ENCODE data around the gene DISP2.

DISP2 gene

GRCh38 chr15:40357723-40358470 lies at the start of gene DISP2:
DISP2 (plus strand) TSS chr15:40358219; CDS start chr15:40358322, 103 bp downstream.
- peak; percentile 70 for DNase-seq

- no peak for DNase-seq
Observed at GRCh38 chr15:40309344-40309862, 48.6 kb upstream of the DISP2 start.

- DNase-seq, result peak; percentile 60
Observed at GRCh38 chr15:40310001-40310959, 47.7 kb upstream of the DISP2 start.

- no peak for DNase-seq
Observed at GRCh38 chr15:40310993-40311392, 47.0 kb upstream of the DISP2 start.

GRCh38 chr15:40312370-40313158 lies 45.5 kb upstream of the DISP2 start:
- DNase-seq, result no peak

GRCh38 chr15:40313531-40314398 lies 44.3 kb upstream of the DISP2 start:
- peak; percentile 82 for DNase-seq

GRCh38 chr15:40314723-40315276 lies 43.2 kb upstream of the DISP2 start:
- DNase-seq, result no peak

GRCh38 chr15:40316931-40317330 lies 41.1 kb upstream of the DISP2 start:
- DNase-seq, result no peak

- DNase-seq, result peak; percentile 59
Observed at GRCh38 chr15:40317580-40317979, 40.4 kb upstream of the DISP2 start.

GRCh38 chr15:40320409-40320808 lies 37.6 kb upstream of the DISP2 start:
- no peak for DNase-seq

GRCh38 chr15:40320931-40321371 lies 37.1 kb upstream of the DISP2 start:
- DNase-seq, result peak; percentile 71

GRCh38 chr15:40322531-40323238 lies 35.3 kb upstream of the DISP2 start:
- no peak for DNase-seq

- DNase-seq, result peak; percentile 92
Observed at GRCh38 chr15:40323239-40323952, 34.6 kb upstream of the DISP2 start, which contains the start of gene INAFM2. INAFM2 (plus strand) TSS chr15:40323692; CDS start chr15:40324056, 364 bp downstream.

- no peak for DNase-seq
Observed at GRCh38 chr15:40323953-40324937, 33.8 kb upstream of the DISP2 start.

- no peak for DNase-seq
Observed at GRCh38 chr15:40325188-40325587, 32.8 kb upstream of the DISP2 start.

- DNase-seq, result peak; percentile 62
Observed at GRCh38 chr15:40325700-40326099, 32.3 kb upstream of the DISP2 start.

GRCh38 chr15:40327457-40327856 lies 30.6 kb upstream of the DISP2 start:
- DNase-seq, result no peak

- DNase-seq, result no peak
Observed at GRCh38 chr15:40328176-40328575, 29.8 kb upstream of the DISP2 start.

- DNase-seq, result no peak
Observed at GRCh38 chr15:40328751-40329150, 29.3 kb upstream of the DISP2 start.
